ENCODE data around the gene MGMT.
A peak's percentile ranks its signal among the peaks of the same experiment; 100 is the strongest.

Gene MGMT

GRCh38 chr10:129741978-129742741 is 275.1 kb downstream of the MGMT start:
- DNase-seq, result peak in 1 of 10 donors; percentile 59
- intact Hi-C loops (cut with DNase I), result no loop called here

- peak in 1 of 10 donors; percentile 64 for DNase-seq
- intact Hi-C loops (cut with DNase I), result no loop called here
These were observed 275.9 kb downstream of the MGMT start for GRCh38 chr10:129742742-129743550.

DNA sequence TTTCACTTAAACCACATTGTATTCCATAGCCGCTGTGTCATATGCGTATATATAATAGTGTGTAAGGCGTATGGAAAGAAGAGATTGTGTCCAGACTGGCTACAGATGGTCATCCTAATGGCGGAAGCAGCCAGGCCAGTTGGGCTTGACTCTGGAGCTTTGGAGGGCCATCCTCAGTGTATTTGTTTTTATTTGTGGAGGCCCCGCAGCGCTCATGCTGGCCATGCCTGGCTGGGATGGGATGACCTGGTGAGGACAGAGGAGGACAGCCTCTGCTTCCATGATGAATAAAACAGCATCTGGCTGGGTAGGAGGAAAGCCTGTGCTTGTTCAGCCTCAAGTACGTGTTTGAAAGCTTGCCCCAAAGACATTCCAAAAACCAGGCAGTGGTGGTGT is 276.7 kb downstream of the MGMT start:
- intact Hi-C loops (cut with DNase I), result no loop called here
- peak in 1 of 10 donors; percentile 38 for DNase-seq

GRCh38 chr10:129744134-129745111 is 277.4 kb downstream of the MGMT start:
- intact Hi-C loops (cut with DNase I), result no loop called here
- DNase-seq, result peak in 1 of 10 donors; percentile 69

GRCh38 chr10:129745186-129745750 is 278.2 kb downstream of the MGMT start:
- intact Hi-C loops (cut with DNase I), result no loop called here
- DNase-seq, result peak in 1 of 10 donors; percentile 16

- intact Hi-C loops (cut with DNase I), result no loop called here
- DNase-seq, result peak in 3 of 10 donors; percentile 41 to 57 (median 45)
These were observed 287.4 kb downstream of the MGMT start for GRCh38 chr10:129754211-129755050.

- DNase-seq, result peak in 2 of 10 donors; percentile 21 to 46
- intact Hi-C loops (cut with DNase I), result no loop called here
These were observed 288.1 kb downstream of the MGMT start for GRCh38 chr10:129755158-129755591.

GRCh38 chr10:129755621-129756020 is 288.6 kb downstream of the MGMT start:
- DNase-seq, result peak in 3 of 10 donors; percentile 45 to 77 (median 54)
- intact Hi-C loops (cut with DNase I), result no loop called here

- DNase-seq, result peak in 3 of 10 donors; percentile 19 to 71 (median 29)
- intact Hi-C loops (cut with DNase I), result no loop called here
These were observed 290.2 kb downstream of the MGMT start for GRCh38 chr10:129756912-129757901.

DNA sequence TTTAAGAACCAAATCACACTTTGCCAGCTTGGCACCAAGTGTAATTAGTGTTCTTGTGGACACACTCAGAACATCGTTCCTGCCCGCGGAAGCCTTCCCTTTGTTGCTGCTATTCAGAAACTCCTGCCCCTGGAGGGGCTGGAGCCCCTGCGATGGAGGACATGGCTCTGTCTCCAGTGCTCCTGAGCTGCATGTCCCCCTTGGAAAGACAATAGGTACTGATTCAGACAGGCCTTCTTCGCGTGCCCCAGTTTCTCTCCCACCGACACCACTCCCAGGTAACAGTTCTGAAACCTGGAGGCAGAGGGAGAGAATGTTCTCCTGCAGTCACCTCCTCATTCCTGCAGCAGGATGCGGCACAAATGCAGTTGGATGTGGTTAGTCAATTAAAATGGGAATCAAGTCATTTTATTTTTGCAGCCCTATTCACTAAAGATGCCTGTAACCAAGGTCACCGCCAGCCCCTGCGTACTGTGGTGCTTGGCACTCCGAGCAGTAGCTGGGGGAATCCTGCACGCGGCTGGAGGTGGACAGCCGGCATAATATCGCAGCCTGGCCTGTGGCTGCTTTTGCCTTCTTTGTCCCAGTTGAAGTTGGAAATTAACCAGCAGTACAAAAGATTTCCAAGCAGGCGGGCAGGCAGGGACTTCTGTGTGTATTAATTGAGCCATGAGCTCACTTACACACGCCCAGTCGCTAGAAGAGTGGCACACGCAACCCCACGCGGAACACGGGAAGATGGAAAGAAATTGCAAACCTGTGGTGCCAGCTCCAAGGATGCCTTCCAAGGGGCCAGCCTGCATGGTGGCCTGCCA is 291.4 kb downstream of the MGMT start:
- intact Hi-C loops (cut with DNase I), result no loop called here
- peak in 3 of 10 donors; percentile 68 to 82 (median 78) for DNase-seq

DNA sequence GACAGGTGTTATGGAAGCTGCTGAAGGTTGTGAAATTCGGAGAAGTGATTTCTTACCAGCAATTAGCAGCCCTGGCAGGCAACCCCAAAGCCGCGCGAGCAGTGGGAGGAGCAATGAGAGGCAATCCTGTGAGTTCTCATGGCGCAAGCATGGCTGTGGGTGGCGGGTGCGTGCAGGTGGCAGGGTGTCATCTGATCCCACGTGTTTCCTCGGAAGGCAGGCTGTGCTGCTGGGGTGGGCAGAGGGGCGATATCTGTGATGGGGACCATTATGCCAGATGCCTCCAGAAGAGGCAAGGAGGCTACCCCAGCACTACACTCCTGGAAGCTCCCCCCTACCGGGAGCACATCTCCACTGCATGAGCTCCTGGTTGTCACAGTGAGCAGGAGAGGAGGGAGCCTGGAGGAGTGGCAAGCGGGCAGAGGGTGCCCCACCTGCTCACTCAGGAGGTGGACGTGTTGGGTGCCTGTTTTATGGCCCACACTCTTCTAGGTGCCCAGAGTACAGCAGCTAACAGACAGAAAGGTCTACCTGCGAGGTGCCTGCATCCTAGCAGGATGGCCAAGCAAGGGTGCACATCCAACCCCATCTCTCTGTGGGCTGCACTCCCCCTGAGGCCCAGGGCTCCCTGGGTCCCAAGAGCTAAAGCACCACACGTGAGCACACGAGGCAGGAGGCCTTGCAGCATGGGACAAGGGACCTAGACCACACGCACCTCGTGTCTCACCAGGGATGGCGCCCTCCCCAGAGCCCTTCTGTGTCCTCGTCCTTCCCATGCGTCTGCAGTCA is 292.4 kb downstream of the MGMT start:
- DNase-seq, result peak in 2 of 10 donors; percentile 52 to 75
- intact Hi-C loops (cut with DNase I), result no loop called here

DNA sequence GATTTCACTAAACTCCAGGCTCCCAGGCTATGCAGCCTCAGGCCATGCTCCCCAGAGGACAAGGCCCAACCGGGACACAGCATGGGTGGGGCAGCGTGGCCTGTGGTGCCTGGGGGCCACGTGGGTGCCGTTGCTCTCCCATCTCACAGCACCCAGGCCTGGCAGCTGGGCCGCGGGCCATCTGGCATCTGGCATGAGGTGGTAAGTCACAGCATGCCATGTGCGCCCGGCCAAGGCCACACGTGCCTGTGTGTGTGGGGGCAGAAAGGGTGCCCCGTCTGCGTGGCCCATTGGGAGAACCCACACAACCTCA is 292.9 kb downstream of the MGMT start:
- DNase-seq, result peak in 2 of 10 donors; percentile 48 to 71
- intact Hi-C loops (cut with DNase I), result no loop called here

GRCh38 chr10:129760416-129760815 is 293.4 kb downstream of the MGMT start:
- peak in 1 of 10 donors; percentile 22 for DNase-seq
- intact Hi-C loops (cut with DNase I), result no loop called here

GRCh38 chr10:129761197-129761972 is 294.3 kb downstream of the MGMT start:
- DNase-seq, result peak in 2 of 10 donors; percentile 46 to 68
- intact Hi-C loops (cut with DNase I), result no loop called here
